HG02852 (cell line): ENCODE measurements around the gene KDM5A.
"Not testable (repeated sequence)": the region's sequence is repeated elsewhere in the genome, so short reads cannot be mapped to it uniquely, and the experiment has no call there.

Source experiments
- ATAC-seq: cut with Tn5 transposase; IDR thresholded peaks from one replicate; pipeline ENCODE4 v1.9.1; 2021; ENCODE audit warnings: mild to moderate bottlenecking, moderate library complexity; ENCODE audit not compliant: unreplicated experiment

Gene KDM5A

GRCh38 chr12:242496-242895 lies 146.6 kb downstream of the KDM5A start:
- no peak for ATAC-seq

GRCh38 chr12:241266-241665 lies 147.9 kb downstream of the KDM5A start:
- ATAC-seq: no peak

GRCh38 chr12:240566-240965 lies 148.6 kb downstream of the KDM5A start:
- no peak for ATAC-seq

- no peak for ATAC-seq
Measured at GRCh38 chr12:238736-239398, 150.3 kb downstream of the KDM5A start.

- ATAC-seq: no peak
Measured at GRCh38 chr12:238116-238515, 151.0 kb downstream of the KDM5A start.

GRCh38 chr12:237026-237815 lies 151.9 kb downstream of the KDM5A start:
- no peak for ATAC-seq

- no peak for ATAC-seq
Measured at GRCh38 chr12:236445-236844, 152.7 kb downstream of the KDM5A start.

GRCh38 chr12:235967-236366 lies 153.2 kb downstream of the KDM5A start:
- not testable (repeated sequence) for ATAC-seq

GRCh38 chr12:234891-235415 lies 154.2 kb downstream of the KDM5A start:
- no peak for ATAC-seq

GRCh38 chr12:234019-234418 lies 155.1 kb downstream of the KDM5A start:
- no peak for ATAC-seq

- no peak for ATAC-seq
Measured at GRCh38 chr12:233615-233968, 155.5 kb downstream of the KDM5A start.

- no peak for ATAC-seq
Measured at GRCh38 chr12:232731-233614, 156.1 kb downstream of the KDM5A start.

- ATAC-seq: no peak
Measured at GRCh38 chr12:230925-231671, 158.0 kb downstream of the KDM5A start.
